ENCODE measurements around the gene CBR3.

- TF ChIP-seq CTCF (conservative IDR thresholded peaks at IDR 0.05 in 1 of 2, IDR thresholded peaks at IDR 0.05 in 1 of 2; ENCODE audit: extremely low read depth in 1 of 2, insufficient read depth in 1 of 2, low read depth in 1 of 2, low read length in 2 of 2): no peak
- no peak for TF ChIP-seq EZH2 (IDR thresholded peaks at IDR 0.05; ENCODE audit: borderline replicate concordance, low read length)
These were observed 44.9 kb upstream of the CBR3 start for GRCh38 chr21:36089946-36090345.
